A549 (cell line): ENCODE measurements around the gene GAL3ST3. TPM values are rescaled to one million over a fixed set of nuclear protein-coding genes. Genes with fewer than 3 reads are reported as not detected.
A peak's percentile ranks its signal among the peaks of the same experiment; 100 is the strongest.

Source experiments
- ATAC-seq, 2 experiments: fragments of 200-7000 bp in 1 of 2; fragments of >200 bp in 1 of 2; cut with Nextera tagmentation in 1 of 2; cut with Tn5 transposase in 1 of 2; 3 replicates each; pipeline versions ENCODE4 v1.8.0 to v1.9.1; 2018 to 2020; ENCODE audit warnings: mild to moderate bottlenecking in 1 of 2, moderate library complexity in 1 of 2
- CTCF ChIA-PET: fragments of 300-600 bp; sonication (Branson Sonifier 250); formaldehyde crosslinking; extraction: SDS; loops from one replicate; lab custom pipeline; 2021; ENCODE audit warnings: antibody characterized with exemption, inconsistent platforms; lab: Yijun Ruan, JAX
- POLR2A ChIA-PET: fragments of 350-600 bp; formaldehyde crosslinking; extraction: SDS; loops from one replicate; lab custom pipeline; 2021; ENCODE audit warnings: antibody characterized with exemption, inconsistent platforms; lab: Yijun Ruan, JAX
- DNase-seq, 2 experiments: peaks; one replicate each; pipeline versions ENCODE4 v3.0.0 to v3.0.0-alpha.2; 2011 to 2016; ENCODE audit warnings: low read depth in 1 of 2, low spot score in 1 of 2
- FAIRE-seq: peaks from 2 replicates; lab custom pipeline; 2011; peaks lifted over from hg19 to GRCh38; lab: Jason Lieb, UNC
- H3K27ac ChIP-seq, 2 experiments: fragments of >200 bp; sonication (Bioruptor Twin); formaldehyde crosslinking; 3 replicates each; pipeline ENCODE4 v1.5.1; 2016 to 2017
- H3K4me1 ChIP-seq: fragments of >200 bp; sonication (Bioruptor Twin); formaldehyde crosslinking; 3 replicates; pipeline ENCODE4 v1.6.1; 2016
- H3K4me2 ChIP-seq: fragments of >200 bp; sonication (Bioruptor Twin); formaldehyde crosslinking; 3 replicates; pipeline ENCODE4 v1.6.1; 2016
- H3K4me3 ChIP-seq: fragments of >200 bp; sonication (Bioruptor Twin); formaldehyde crosslinking; 3 replicates; pipeline ENCODE4 v1.5.1; 2016
- H3K9me3 ChIP-seq: fragments of >200 bp; sonication (Bioruptor Twin); formaldehyde crosslinking; 3 replicates; pipeline ENCODE4 v1.6.1; 2016
- CBX8 ChIP-seq: fragments of 200-600 bp; sonication (generic); IDR thresholded peaks from 2 replicates; pipeline ENCODE4 v1.6.1; 2016
- EP300 ChIP-seq, 2 experiments: fragments of >200 bp; sonication (Bioruptor Twin); formaldehyde crosslinking; IDR thresholded peaks; 2 replicates in 1 of 2; 3 replicates in 1 of 2; pipeline ENCODE4 v1.6.1; 2016 to 2017
- ESRRA ChIP-seq: fragments of 150-350 bp; IDR thresholded peaks from 2 replicates; pipeline ENCODE4 v1.6.1; 2014; ENCODE audit warnings: mild to moderate bottlenecking, low read length, borderline replicate concordance
- FOSL2 ChIP-seq, 2 experiments: fragments of 450-650 bp in 1 of 2; fragments of >200 bp in 1 of 2; sonication (Bioruptor Twin) in 1 of 2; formaldehyde crosslinking; IDR thresholded peaks; 2 replicates each; pipeline versions ENCODE4 v1.5.0 to v1.6.1; 2016 to 2020; ENCODE audit warnings: mild to moderate bottlenecking in 1 of 2, moderate library complexity in 1 of 2
- FOXS1 ChIP-seq: fragments of 250-450 bp; sonication (Bioruptor Pico); IDR thresholded peaks from 2 replicates; pipeline ENCODE4 v1.5.0; 2020; ENCODE audit warnings: mild to moderate bottlenecking, moderate library complexity
- HDAC2 ChIP-seq: fragments of 200-600 bp; sonication (generic); IDR thresholded peaks from 2 replicates; pipeline ENCODE4 v1.6.1; 2016
- JUNB ChIP-seq: fragments of >200 bp; sonication (Bioruptor Twin); formaldehyde crosslinking; IDR thresholded peaks from 2 replicates; pipeline ENCODE4 v1.6.1; 2016
- KDM1A ChIP-seq: fragments of 200-600 bp; sonication (generic); IDR thresholded peaks from 2 replicates; pipeline ENCODE4 v1.6.1; 2016; ENCODE audit warnings: low read depth, mild to moderate bottlenecking
- MAZ ChIP-seq: fragments of 150-350 bp; IDR thresholded peaks from 2 replicates; pipeline ENCODE4 v1.6.1; 2014; ENCODE audit warnings: antibody characterized with exemption, low read depth, low read length, borderline replicate concordance
- NFE2L2 ChIP-seq: fragments of 150-350 bp; conservative IDR thresholded peaks from 2 replicates; pipeline ENCODE4 v1.6.1; 2014; ENCODE audit warnings: low read length
- RAD21 ChIP-seq, 2 experiments: fragments of >200 bp in 1 of 2; sonication (Bioruptor Twin) in 1 of 2; formaldehyde crosslinking in 1 of 2; IDR thresholded peaks in 1 of 2; conservative IDR thresholded peaks in 1 of 2; 2 replicates in 1 of 2; 3 replicates in 1 of 2; pipeline ENCODE4 v1.6.1; 2012 to 2018; ENCODE audit warnings: inconsistent platforms in 1 of 2
- RFX5 ChIP-seq: fragments of 450-650 bp; IDR thresholded peaks from 2 replicates; pipeline ENCODE4 v1.7.1; 2014; ENCODE audit warnings: antibody characterized with exemption, mild to moderate bottlenecking, moderate library complexity
- SMC3 ChIP-seq: fragments of >200 bp; sonication (Bioruptor Twin); formaldehyde crosslinking; IDR thresholded peaks from 3 replicates; pipeline ENCODE4 v1.6.1; 2018; ENCODE audit warnings: inconsistent platforms
- TFCP2L1 ChIP-seq: fragments of 250-450 bp; sonication (Bioruptor Pico); IDR thresholded peaks from 2 replicates; pipeline ENCODE4 v1.5.0; 2021; ENCODE audit warnings: mild to moderate bottlenecking
- WGBS: methylation state at CpG from one replicate; pipeline ENCODE4 v1.1.6; 2017; ENCODE audit errors: missing lambda C conversion rate; 5-methylcytosine and 5-hydroxymethylcytosine counted together
- polyA plus RNA-seq, 4 experiments: library from polyadenylated mRNA; depleted of rRNA in 3 of 4; stranded (reverse); fragments of >200 nt; fragmentation: RNase III in 1 of 4; extraction: RNeasy Plus Mini Kit Qiagen cat#74134 plus additional on column Dnase treatment in 1 of 4; gene quantifications; 2 replicates in 3 of 4; 3 replicates in 1 of 4; pipeline ENCODE4 v1.2.3, GENCODE V29; 2011 to 2017
- TF ChIP-seq, protein P1 (sequence below): fragments of >200 bp; sonication (Bioruptor Twin); formaldehyde crosslinking; IDR thresholded peaks from 2 replicates; pipeline ENCODE4 v1.6.1; 2016
- TF ChIP-seq, protein P2 (sequence below): fragments of >200 bp; sonication (Bioruptor Twin); formaldehyde crosslinking; IDR thresholded peaks from 3 replicates; pipeline ENCODE4 v1.5.1; 2016
- TF ChIP-seq, protein P3 (sequence below): IDR thresholded peaks from 2 replicates; pipeline ENCODE4 v1.6.1; 2012
- TF ChIP-seq, protein P4 (sequence below): IDR thresholded peaks from 2 replicates; pipeline ENCODE4 v1.6.1; 2012; ENCODE audit warnings: low read depth, borderline replicate concordance
- TF ChIP-seq, protein P5 (sequence below): fragments of >200 bp; sonication (Bioruptor Twin); formaldehyde crosslinking; IDR thresholded peaks from 3 replicates; pipeline ENCODE4 v1.6.1; 2016

GAL3ST3 gene
- polyA plus RNA-seq, 2 of the 4 experiments (the other 2 are of a cell fraction): not detected

DNA sequence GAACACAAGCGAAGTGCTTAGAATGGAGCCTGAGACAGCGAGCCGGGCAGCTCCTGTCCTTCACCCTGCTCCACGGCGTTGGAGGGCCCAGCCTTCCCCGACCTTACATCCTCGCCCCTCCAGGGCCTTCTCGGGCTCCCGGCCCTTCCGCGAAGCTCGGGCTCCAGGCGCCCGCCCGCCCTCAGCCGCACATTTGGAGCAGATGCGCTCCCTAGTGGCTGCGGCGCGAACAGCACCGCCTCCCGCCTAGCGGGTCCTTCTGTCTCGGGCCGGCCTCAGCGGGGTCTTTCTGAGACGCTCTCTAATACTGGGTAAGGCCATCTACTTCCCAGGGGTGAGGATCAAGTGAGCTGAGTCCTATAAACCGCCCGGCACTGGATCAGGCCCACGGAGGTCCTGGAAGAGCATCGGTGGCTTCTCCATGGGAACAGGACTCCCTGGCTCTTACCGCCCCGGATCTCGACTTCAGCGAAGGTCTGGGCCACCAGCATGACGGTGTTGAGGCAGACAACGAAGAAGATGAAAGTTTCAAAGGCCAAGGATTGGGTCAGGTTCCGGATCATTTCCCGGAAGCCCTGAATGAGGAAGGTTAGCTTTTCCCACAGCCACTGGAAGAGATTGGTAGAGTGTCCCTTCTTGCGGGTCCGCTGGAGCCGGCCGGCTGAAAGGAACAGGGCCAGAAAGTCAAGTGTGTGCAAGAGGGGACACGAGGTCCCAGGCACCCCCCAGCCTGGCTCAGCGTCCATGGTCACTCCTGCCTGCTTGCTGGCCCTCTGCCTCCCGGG, 26.4 kb downstream of the GAL3ST3 start:
- DNase-seq: peak; percentile 72 to 82
- Histone ChIP-seq H3K27ac (peak overlapping the region; percentile 50 to 77), H3K4me2 (peak overlapping the region; percentile 82), H3K9me3 (no peaks in the 10 kb centered on the region), H3K4me1 (peaks cover 12% of the 10 kb centered on the region), H3K4me3 (peak overlapping the region; percentile 33)
- ATAC-seq: peak; percentile 78 to 92
- ChIA-PET POLR2A (interaction anchor here (0.5 to 1.0 kb wide), 7 partner anchors 9 to 132 kb away, joined by 3 to 6 read pairs (median 4); partner anchors contain the start of genes CCDC85B and SF3B2), CTCF (interaction anchor here (0.6 to 6.5 kb wide), 53 partner anchors 9 to 608 kb away, joined by 3 to 188 read pairs (median 4); partner anchors contain the start of genes BANF1, CCDC85B, CST6 and FIBP)
- WGBS: 13% methylated on average over 44 of the region's 46 CpGs
- FAIRE-seq: no peak
- peak; percentile 72 to 75 for TF ChIP-seq RAD21 (conservative IDR thresholded peaks at IDR 0.05 in 1 of 2, IDR thresholded peaks at IDR 0.05 in 1 of 2)
- TF ChIP-seq, protein P1, sequence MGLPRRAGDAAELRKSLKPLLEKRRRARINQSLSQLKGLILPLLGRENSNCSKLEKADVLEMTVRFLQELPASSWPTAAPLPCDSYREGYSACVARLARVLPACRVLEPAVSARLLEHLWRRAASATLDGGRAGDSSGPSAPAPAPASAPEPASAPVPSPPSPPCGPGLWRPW: no peak
- no peak for TF ChIP-seq ESRRA
- TF ChIP-seq, protein P2, sequence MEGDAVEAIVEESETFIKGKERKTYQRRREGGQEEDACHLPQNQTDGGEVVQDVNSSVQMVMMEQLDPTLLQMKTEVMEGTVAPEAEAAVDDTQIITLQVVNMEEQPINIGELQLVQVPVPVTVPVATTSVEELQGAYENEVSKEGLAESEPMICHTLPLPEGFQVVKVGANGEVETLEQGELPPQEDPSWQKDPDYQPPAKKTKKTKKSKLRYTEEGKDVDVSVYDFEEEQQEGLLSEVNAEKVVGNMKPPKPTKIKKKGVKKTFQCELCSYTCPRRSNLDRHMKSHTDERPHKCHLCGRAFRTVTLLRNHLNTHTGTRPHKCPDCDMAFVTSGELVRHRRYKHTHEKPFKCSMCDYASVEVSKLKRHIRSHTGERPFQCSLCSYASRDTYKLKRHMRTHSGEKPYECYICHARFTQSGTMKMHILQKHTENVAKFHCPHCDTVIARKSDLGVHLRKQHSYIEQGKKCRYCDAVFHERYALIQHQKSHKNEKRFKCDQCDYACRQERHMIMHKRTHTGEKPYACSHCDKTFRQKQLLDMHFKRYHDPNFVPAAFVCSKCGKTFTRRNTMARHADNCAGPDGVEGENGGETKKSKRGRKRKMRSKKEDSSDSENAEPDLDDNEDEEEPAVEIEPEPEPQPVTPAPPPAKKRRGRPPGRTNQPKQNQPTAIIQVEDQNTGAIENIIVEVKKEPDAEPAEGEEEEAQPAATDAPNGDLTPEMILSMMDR: peak; percentile 84
- TF ChIP-seq KDM1A: no peak
- TF ChIP-seq FOXS1: no peak
- TF ChIP-seq, protein P3, sequence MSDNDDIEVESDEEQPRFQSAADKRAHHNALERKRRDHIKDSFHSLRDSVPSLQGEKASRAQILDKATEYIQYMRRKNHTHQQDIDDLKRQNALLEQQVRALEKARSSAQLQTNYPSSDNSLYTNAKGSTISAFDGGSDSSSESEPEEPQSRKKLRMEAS: peak; percentile 62
- TF ChIP-seq CBX8: no peak
- no peak for TF ChIP-seq NFE2L2
- no peak for TF ChIP-seq EP300 (IDR thresholded peaks at IDR 0.05)
- no peak for TF ChIP-seq JUNB
- TF ChIP-seq HDAC2: no peak
- TF ChIP-seq RFX5: no peak
- TF ChIP-seq SMC3: peak; percentile 61; the same call in 1 of the 3 replicates
- no peak for TF ChIP-seq FOSL2 (IDR thresholded peaks at IDR 0.05)
- TF ChIP-seq FOSL2 (CRISPR knock-in tag; IDR thresholded peaks at IDR 0.05): no peak
- TF ChIP-seq, protein P4, sequence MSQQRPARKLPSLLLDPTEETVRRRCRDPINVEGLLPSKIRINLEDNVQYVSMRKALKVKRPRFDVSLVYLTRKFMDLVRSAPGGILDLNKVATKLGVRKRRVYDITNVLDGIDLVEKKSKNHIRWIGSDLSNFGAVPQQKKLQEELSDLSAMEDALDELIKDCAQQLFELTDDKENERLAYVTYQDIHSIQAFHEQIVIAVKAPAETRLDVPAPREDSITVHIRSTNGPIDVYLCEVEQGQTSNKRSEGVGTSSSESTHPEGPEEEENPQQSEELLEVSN: peak; percentile 55; the same call in 1 of the 2 replicates
- TF ChIP-seq TFCP2L1 (CRISPR knock-in tag): no peak
- TF ChIP-seq, protein P5, sequence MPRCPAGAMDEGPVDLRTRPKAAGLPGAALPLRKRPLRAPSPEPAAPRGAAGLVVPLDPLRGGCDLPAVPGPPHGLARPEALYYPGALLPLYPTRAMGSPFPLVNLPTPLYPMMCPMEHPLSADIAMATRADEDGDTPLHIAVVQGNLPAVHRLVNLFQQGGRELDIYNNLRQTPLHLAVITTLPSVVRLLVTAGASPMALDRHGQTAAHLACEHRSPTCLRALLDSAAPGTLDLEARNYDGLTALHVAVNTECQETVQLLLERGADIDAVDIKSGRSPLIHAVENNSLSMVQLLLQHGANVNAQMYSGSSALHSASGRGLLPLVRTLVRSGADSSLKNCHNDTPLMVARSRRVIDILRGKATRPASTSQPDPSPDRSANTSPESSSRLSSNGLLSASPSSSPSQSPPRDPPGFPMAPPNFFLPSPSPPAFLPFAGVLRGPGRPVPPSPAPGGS: no peak

DNA sequence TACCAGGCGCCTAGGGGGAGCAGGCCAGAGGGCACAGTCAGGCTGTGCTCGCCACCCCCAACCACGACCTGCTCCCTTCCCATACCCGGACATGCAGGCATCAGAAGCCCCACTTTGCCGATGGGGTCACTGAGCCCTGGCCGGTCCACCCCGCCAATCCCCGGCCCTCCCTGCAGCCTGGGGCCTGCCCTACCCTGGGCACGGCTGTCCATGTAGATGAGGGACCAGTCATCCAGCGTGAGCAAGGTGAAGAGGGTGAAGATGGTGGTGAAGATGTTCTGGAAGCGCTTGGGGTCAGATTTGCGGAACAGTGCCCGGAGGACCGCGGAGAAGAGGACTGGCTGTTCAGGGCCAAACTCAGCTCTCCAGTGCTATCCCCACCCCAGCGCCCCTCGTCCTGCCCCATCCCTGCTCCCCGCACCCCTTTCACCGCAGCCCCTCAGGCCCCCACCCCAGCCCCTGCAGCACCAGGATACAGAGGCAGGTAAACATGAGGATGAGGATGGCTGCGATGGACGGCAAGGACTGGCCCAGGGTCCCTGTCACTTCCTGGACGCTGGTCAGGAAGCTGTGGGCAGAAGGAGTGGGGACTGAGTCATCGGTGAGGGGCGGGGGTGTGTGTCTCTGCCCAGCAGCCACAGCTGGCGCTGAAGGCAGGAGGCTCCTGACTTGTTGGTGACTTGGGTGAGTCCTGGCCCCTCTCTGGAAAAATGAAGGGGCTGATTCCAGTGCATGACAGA, 28.2 kb downstream of the GAL3ST3 start:
- Histone ChIP-seq H3K9me3 (no peaks in the 10 kb centered on the region), H3K4me3 (no peak overlapping the region), H3K27ac (peak overlapping the region; percentile 37 to 77; a peak in 5 of 6 replicates), H3K4me2 (peak overlapping the region; percentile 49), H3K4me1 (peaks cover 12% of the 10 kb centered on the region)
- ChIA-PET POLR2A (interaction anchor here (0.5 to 0.7 kb wide), 2 partner anchors 18 to 19 kb away, joined by 3 to 6 read pairs; partner anchors contain the start of genes BANF1 and EIF1AD), CTCF (interaction anchor here (0.6 to 6.5 kb wide), 5 partner anchors 12 to 1807 kb away, joined by 3 to 188 read pairs (median 20); partner anchors contain the start of gene CST6)
- FAIRE-seq (no peak), ATAC-seq (peak; percentile 67 to 71), DNase-seq (peak; percentile 59 to 64)
- 93% methylated on average over 18 of the region's 25 CpGs for WGBS
- TF ChIP-seq RFX5: no peak
- no peak for TF ChIP-seq FOSL2 (IDR thresholded peaks at IDR 0.05)
- peak; percentile 71 for TF ChIP-seq FOSL2 (CRISPR knock-in tag; IDR thresholded peaks at IDR 0.05)
- TF ChIP-seq FOXS1: no peak
- TF ChIP-seq MAZ: no peak
